Panc1 (cell line): Measurements from ENCODE around the gene GRIK4.

Experiments used
- CTCF ChIP-seq: fragments of 450-650 bp; IDR thresholded peaks from 2 replicates; pipeline ENCODE4 v1.5.1; 2017; ENCODE audit warnings: mild to moderate bottlenecking
- POLR2AphosphoS5 ChIP-seq: IDR thresholded peaks from 2 replicates; pipeline ENCODE4 v1.6.1; 2012; ENCODE audit warnings: mild to moderate bottlenecking, low read depth, low read length, moderate library complexity
- SIN3A ChIP-seq: IDR thresholded peaks from 2 replicates; pipeline ENCODE4 v1.6.1; 2012; ENCODE audit warnings: low read depth, mild to moderate bottlenecking, low read length, moderate library complexity, borderline replicate concordance; ENCODE audit not compliant: insufficient read depth
- TCF7L2 ChIP-seq: IDR thresholded peaks from 2 replicates; pipeline ENCODE4 v1.6.1; 2011; ENCODE audit warnings: mild to moderate bottlenecking, low read depth, low read length, inconsistent platforms
- TF ChIP-seq, protein P1 (sequence below), 2 experiments: IDR thresholded peaks; 2 replicates each; pipeline ENCODE4 v1.6.1; 2011 to 2012; ENCODE audit warnings: low read depth in 2 of 2, control low read depth in 1 of 2, low read length in 1 of 2, mild to moderate bottlenecking in 1 of 2, moderate library complexity in 1 of 2; ENCODE audit not compliant: insufficient read depth in 1 of 2

GRCh38 chr11:120540744-120541465 lies 29.4 kb downstream of the GRIK4 start:
- TF ChIP-seq CTCF, result no peak
- TF ChIP-seq, protein P1, sequence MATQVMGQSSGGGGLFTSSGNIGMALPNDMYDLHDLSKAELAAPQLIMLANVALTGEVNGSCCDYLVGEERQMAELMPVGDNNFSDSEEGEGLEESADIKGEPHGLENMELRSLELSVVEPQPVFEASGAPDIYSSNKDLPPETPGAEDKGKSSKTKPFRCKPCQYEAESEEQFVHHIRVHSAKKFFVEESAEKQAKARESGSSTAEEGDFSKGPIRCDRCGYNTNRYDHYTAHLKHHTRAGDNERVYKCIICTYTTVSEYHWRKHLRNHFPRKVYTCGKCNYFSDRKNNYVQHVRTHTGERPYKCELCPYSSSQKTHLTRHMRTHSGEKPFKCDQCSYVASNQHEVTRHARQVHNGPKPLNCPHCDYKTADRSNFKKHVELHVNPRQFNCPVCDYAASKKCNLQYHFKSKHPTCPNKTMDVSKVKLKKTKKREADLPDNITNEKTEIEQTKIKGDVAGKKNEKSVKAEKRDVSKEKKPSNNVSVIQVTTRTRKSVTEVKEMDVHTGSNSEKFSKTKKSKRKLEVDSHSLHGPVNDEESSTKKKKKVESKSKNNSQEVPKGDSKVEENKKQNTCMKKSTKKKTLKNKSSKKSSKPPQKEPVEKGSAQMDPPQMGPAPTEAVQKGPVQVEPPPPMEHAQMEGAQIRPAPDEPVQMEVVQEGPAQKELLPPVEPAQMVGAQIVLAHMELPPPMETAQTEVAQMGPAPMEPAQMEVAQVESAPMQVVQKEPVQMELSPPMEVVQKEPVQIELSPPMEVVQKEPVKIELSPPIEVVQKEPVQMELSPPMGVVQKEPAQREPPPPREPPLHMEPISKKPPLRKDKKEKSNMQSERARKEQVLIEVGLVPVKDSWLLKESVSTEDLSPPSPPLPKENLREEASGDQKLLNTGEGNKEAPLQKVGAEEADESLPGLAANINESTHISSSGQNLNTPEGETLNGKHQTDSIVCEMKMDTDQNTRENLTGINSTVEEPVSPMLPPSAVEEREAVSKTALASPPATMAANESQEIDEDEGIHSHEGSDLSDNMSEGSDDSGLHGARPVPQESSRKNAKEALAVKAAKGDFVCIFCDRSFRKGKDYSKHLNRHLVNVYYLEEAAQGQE (IDR thresholded peaks at IDR 0.05; ENCODE audit: insufficient read depth in 1 of 2, low read depth in 2 of 2, low read length in 1 of 2), result no peak
- no peak for TF ChIP-seq POLR2AphosphoS5
- no peak for TF ChIP-seq TCF7L2
- no peak for TF ChIP-seq SIN3A
